GM18870 (cell line): ENCODE measurements around the gene NLRP12.
"Not testable (repeated sequence)": the region's sequence is repeated elsewhere in the genome, so short reads cannot be mapped to it uniquely, and the experiment has no call there.

Experiments
- ATAC-seq: cut with Tn5 transposase; IDR thresholded peaks from one replicate; pipeline ENCODE4 v1.9.1; 2021; ENCODE audit warnings: moderate library complexity; ENCODE audit not compliant: unreplicated experiment

The NLRP12 gene

GRCh38 chr19:53785196-53785889 lies 38.8 kb downstream of the NLRP12 start:
- no peak for ATAC-seq

- ATAC-seq = no peak
Observed at GRCh38 chr19:53782698-53783097, 41.4 kb downstream of the NLRP12 start.

GRCh38 chr19:53781332-53781731 lies 42.8 kb downstream of the NLRP12 start:
- ATAC-seq = not testable (repeated sequence)

GRCh38 chr19:53780506-53780905 lies 43.6 kb downstream of the NLRP12 start:
- no peak for ATAC-seq

GRCh38 chr19:53775524-53775923 lies 48.6 kb downstream of the NLRP12 start:
- ATAC-seq = no peak

- ATAC-seq = not testable (repeated sequence)
Observed at GRCh38 chr19:53774491-53774890, 49.6 kb downstream of the NLRP12 start.

GRCh38 chr19:53773999-53774398 lies 50.1 kb downstream of the NLRP12 start:
- no peak for ATAC-seq

- ATAC-seq = no peak
Observed at GRCh38 chr19:53772943-53773342, 51.2 kb downstream of the NLRP12 start.

GRCh38 chr19:53771144-53771543 lies 53.0 kb downstream of the NLRP12 start:
- no peak for ATAC-seq

GRCh38 chr19:53769696-53770309 lies 54.3 kb downstream of the NLRP12 start:
- ATAC-seq = not testable (repeated sequence)

GRCh38 chr19:53768401-53768800 lies 55.7 kb downstream of the NLRP12 start:
- ATAC-seq = no peak

- ATAC-seq = not testable (repeated sequence)
Observed at GRCh38 chr19:53758991-53759390, 65.1 kb downstream of the NLRP12 start.
